Measurements from ENCODE around the gene ZFP82.

Gene ZFP82

GRCh38 chr19:36371886-36372285 lies 46.6 kb downstream of the ZFP82 start:
- H3K9ac ChIP-seq (ENCODE audit: low read length) = no peak overlapping the region
- no peak overlapping the region for H3K27ac ChIP-seq (ENCODE audit: low read length)
- peaks cover 14% of the 10 kb centered on the region for H3K79me2 ChIP-seq (ENCODE audit: low read length)
- H3K4me2 ChIP-seq (ENCODE audit: low read length) = no peak overlapping the region
- H3K9me3 ChIP-seq (ENCODE audit: insufficient read depth, low read length) = no peaks in the 10 kb centered on the region
- no peak overlapping the region for H3K4me3 ChIP-seq (ENCODE audit: low read length)
- no peaks in the 10 kb centered on the region for H4K20me1 ChIP-seq (ENCODE audit: insufficient read depth, low read length)
- peaks cover 14% of the 10 kb centered on the region for H3K36me3 ChIP-seq (replicated peaks; ENCODE audit: low read depth, low read length)
- TF ChIP-seq CTCF (IDR thresholded peaks at IDR 0.05; ENCODE audit: low read depth, low read length) (no peak), EZH2phosphoT487 (IDR thresholded peaks at IDR 0.05; ENCODE audit: low read depth) (no peak)
- H3K4me1 ChIP-seq (ENCODE audit: low read length) = no peaks in the 10 kb centered on the region
- no peaks in the 10 kb centered on the region for H3K27me3 ChIP-seq (ENCODE audit: low read depth, low read length)
- H2AFZ ChIP-seq (ENCODE audit: low read depth, low read length) = no peak overlapping the region

DNA sequence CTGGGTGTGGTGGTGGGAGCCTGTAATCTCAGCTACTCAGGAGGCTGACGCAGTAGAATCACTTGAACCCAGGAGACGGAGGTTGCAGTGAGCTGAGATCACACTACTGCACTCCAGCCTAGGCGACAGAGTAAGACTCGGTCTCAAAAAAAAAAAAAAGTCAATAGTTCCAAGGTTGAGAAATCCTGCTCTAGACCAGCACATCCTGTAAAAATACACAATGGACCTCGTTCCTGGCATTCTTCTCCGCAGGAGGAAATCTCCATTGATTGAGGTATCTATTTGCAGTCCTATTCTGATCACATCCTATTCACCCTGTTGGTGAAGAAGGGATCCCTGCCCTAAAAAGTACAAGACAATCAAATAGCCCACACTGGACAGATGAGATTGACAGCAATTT lies 54.6 kb downstream of the ZFP82 start:
- no peaks in the 10 kb centered on the region for H3K27me3 ChIP-seq (ENCODE audit: low read depth, low read length)
- no peak overlapping the region for H3K27ac ChIP-seq (ENCODE audit: low read length)
- TF ChIP-seq EZH2phosphoT487 (IDR thresholded peaks at IDR 0.05; ENCODE audit: low read depth) (no peak), CTCF (IDR thresholded peaks at IDR 0.05; ENCODE audit: low read depth, low read length) (no peak)
- H2AFZ ChIP-seq (ENCODE audit: low read depth, low read length) = no peak overlapping the region
- H3K4me1 ChIP-seq (ENCODE audit: low read length) = no peaks in the 10 kb centered on the region
- H4K20me1 ChIP-seq (ENCODE audit: insufficient read depth, low read length) = no peaks in the 10 kb centered on the region
- H3K4me2 ChIP-seq (ENCODE audit: low read length) = no peak overlapping the region
- no peaks in the 10 kb centered on the region for H3K79me2 ChIP-seq (ENCODE audit: low read length)
- no peaks in the 10 kb centered on the region for H3K9me3 ChIP-seq (ENCODE audit: insufficient read depth, low read length)
- H3K9ac ChIP-seq (ENCODE audit: low read length) = no peak overlapping the region
- peaks cover 43% of the 10 kb centered on the region for H3K36me3 ChIP-seq (replicated peaks; ENCODE audit: low read depth, low read length)
- H3K4me3 ChIP-seq (ENCODE audit: low read length) = no peak overlapping the region
